C4-2B (cell line): Measurements from ENCODE around the gene TIAM2.

Source experiments
- CTCF ChIP-seq: fragments of 450-650 bp; conservative IDR thresholded peaks from 2 replicates; pipeline ENCODE4 v1.5.1; 2017; ENCODE audit warnings: mild to moderate bottlenecking
- ZFX ChIP-seq: fragments of 450-650 bp; IDR thresholded peaks from 2 replicates; pipeline ENCODE4 v1.6.1; 2017

GRCh38 chr6:155190677-155191076 is 195.6 kb downstream of the TIAM2 start:
- TF ChIP-seq CTCF (no peak), ZFX (no peak)
